ENCODE results near the gene ITGB3BP. TPM values are rescaled to one million over a fixed set of nuclear protein-coding genes. Genes with fewer than 3 reads are reported as not detected.

The ITGB3BP gene
- total RNA-seq, 1 donor, result 48.0 TPM

DNA sequence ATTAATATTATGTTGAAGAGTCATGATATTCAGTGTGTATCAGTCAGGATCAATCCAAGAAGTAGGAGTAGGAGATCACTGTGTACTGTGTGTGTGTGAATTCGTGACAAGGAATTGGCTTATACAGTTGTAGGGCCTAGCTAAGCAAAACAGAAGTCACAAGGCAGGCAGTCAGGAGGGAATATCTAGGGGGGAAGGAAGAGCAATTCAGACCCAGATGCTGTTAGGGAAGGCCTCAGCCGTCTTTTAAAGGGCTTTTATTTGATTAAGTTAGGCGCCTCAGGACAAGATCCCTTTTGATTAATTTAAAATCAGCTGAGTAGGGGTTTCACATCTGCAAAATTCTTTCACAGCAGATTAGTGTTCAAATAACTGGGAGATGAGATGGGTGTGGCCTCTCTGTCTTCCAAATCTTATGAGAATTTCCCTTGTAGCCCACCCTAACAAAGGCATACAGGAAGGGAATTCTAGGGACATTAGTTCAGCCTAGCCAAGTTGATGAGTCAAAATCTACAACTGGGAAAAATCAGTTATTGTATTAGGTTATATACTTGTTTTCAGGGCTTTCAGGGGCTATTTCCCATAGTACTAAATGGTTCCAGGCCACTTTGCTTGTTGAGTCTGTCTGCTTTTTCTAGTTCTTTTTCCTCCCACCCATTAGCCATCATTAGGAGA lies 108.2 kb downstream of the ITGB3BP start:
- TF ChIP-seq, protein P1, sequence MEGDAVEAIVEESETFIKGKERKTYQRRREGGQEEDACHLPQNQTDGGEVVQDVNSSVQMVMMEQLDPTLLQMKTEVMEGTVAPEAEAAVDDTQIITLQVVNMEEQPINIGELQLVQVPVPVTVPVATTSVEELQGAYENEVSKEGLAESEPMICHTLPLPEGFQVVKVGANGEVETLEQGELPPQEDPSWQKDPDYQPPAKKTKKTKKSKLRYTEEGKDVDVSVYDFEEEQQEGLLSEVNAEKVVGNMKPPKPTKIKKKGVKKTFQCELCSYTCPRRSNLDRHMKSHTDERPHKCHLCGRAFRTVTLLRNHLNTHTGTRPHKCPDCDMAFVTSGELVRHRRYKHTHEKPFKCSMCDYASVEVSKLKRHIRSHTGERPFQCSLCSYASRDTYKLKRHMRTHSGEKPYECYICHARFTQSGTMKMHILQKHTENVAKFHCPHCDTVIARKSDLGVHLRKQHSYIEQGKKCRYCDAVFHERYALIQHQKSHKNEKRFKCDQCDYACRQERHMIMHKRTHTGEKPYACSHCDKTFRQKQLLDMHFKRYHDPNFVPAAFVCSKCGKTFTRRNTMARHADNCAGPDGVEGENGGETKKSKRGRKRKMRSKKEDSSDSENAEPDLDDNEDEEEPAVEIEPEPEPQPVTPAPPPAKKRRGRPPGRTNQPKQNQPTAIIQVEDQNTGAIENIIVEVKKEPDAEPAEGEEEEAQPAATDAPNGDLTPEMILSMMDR (IDR thresholded peaks at IDR 0.05; ENCODE audit: insufficient read depth, low read length), result no peak
- H3K4me3 ChIP-seq (ENCODE audit: low read depth, low read length), result no peak overlapping the region
- DNase-seq (ENCODE audit: low read depth), result no peak

DNA sequence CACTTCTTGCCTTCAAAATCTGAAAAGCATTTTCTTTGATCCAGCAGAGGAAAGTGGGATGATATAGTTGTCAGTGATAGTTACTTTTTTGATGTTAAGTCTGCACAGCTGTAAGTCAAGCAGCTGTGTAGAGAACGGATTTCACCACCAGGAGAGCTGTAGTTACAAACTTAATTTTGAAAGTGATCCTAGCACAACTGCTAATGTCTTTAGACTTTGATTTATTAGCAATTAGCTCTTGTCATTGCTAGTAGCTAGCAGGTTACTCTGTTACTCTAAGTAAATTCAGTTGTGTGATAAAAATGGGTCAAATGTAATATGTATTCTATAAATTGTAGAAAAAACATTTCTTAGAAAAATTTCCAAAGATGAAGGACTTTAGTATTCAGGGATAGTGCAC lies 109.6 kb downstream of the ITGB3BP start:
- H3K4me3 ChIP-seq (ENCODE audit: low read depth, low read length), result no peak overlapping the region
- no peak for DNase-seq (ENCODE audit: low read depth)
- TF ChIP-seq, protein P1 (IDR thresholded peaks at IDR 0.05; ENCODE audit: insufficient read depth, low read length), result no peak

DNA sequence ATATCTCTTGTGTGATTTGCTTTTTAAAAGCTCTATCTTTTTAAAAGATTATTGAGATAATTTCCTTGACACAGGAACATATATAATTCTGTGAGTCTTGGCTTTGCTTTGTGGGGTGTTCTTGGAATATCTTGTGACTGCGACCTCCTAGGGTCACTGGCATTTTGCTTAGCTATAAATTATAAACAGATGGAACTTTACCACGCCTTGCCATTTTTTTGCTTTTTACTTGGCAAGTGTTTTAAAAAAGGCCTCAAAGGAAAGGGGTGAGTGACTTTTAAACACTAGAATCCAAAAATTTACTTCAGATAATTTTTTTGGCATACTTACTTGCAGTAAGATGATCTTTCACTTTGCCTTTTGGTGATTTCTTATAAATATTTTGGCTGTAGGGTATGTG lies 112.0 kb downstream of the ITGB3BP start:
- no peak overlapping the region for H3K4me3 ChIP-seq (ENCODE audit: low read depth, low read length)
- peak; percentile 77 for DNase-seq (ENCODE audit: low read depth)
- TF ChIP-seq, protein P1 (IDR thresholded peaks at IDR 0.05; ENCODE audit: insufficient read depth, low read length), result no peak

DNA sequence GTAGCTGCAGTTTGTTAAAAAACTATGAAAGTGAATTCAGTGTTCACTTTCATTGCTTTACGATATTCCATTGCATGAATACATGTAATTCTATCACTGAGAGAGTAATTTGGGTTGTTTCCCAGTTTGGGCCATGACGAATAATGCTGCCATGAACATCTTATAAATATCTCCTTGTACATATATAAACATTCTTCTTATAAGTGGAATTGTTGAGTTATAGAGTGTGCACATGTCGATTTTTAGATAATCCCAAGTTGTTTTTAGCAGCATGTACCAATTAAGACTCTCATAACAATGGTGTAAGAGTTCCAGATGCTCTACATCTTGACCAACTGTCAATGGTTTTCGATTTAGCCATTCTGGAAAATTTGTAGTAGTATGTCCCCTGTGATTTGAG lies 114.7 kb downstream of the ITGB3BP start:
- DNase-seq (ENCODE audit: low read depth), result peak; percentile 26
- TF ChIP-seq, protein P1 (IDR thresholded peaks at IDR 0.05; ENCODE audit: insufficient read depth, low read length), result no peak
- H3K4me3 ChIP-seq (ENCODE audit: low read depth, low read length), result no peak overlapping the region

DNA sequence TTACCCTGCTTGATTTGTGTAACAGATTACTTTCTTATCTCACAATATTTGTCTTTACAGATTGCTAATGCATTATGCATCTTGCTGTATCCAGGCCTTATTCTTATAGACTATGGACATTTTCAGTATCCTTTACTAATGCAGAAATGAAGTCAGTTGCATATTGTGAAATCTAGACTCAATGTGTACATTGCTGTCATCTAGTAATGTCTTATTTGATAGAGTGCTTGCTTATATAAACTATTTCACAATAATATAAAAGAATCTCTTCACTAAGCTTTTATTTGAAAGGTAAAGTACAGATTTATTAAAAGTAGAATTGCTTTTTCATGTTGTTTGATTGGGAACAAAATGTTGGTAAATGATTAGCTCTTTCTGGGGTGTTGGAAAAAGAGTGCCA lies 116.0 kb downstream of the ITGB3BP start:
- TF ChIP-seq, protein P1 (IDR thresholded peaks at IDR 0.05; ENCODE audit: insufficient read depth, low read length), result no peak

DNA sequence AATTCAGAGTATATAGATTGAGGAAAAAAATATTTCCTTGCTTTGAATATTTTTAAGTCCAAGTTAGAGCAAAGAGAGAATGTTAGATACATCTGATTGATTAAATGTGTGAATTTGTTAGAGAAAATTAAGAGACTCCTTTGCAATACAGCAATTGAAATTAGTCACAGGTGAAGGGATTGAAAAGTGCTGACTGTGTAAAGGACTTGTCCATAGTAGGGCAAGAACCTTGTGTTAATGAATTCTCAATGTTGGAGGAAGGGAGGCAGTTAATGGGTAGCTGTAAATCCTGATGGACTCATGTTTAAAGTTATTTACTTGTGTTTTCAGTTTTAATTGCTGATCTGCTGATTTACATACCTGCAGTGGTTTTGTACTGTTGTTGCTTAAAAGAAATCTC lies 117.0 kb downstream of the ITGB3BP start:
- TF ChIP-seq, protein P1 (IDR thresholded peaks at IDR 0.05; ENCODE audit: insufficient read depth, low read length), result no peak
- H3K4me3 ChIP-seq (ENCODE audit: low read depth, low read length), result no peak overlapping the region
- no peak for DNase-seq (ENCODE audit: low read depth)

More for the DNA sequence above, 116.0 kb downstream of the ITGB3BP start:
- no peak overlapping the region for H3K4me3 ChIP-seq (ENCODE audit: low read depth, low read length)
- DNase-seq (ENCODE audit: low read depth), result no peak

DNA sequence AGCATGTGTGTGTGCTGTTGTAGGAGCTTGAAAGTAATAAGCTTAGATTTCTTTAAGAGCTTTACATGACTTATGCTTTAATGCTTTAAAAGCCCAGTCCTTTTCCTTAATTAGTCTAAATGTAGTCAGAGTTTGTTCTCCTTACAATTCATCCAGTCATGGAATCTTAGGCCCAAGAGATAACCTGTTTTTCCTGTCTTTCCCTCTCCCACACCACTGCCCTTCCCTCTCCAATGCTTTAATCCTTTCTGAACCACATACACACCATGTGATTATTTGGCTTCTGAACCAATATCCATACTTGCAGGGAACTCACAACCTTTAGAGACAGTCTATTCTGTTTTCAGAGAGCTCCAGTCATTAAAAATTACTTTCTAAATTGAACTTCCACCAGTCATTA lies 118.0 kb downstream of the ITGB3BP start:
- no peak overlapping the region for H3K4me3 ChIP-seq (ENCODE audit: low read depth, low read length)
- TF ChIP-seq, protein P1 (IDR thresholded peaks at IDR 0.05; ENCODE audit: insufficient read depth, low read length), result no peak
- no peak for DNase-seq (ENCODE audit: low read depth)
